Muscle layer of colon (tissue), 2 donors: ENCODE data around the gene MRC2.
"Not testable (repeated sequence)": the region's sequence is repeated elsewhere in the genome, so short reads cannot be mapped to it uniquely, and the experiment has no call there.

Source experiments
- H3K27ac ChIP-seq: one replicate; pipeline ENCODE4 v1.7.0; 2013; ENCODE audit warnings: low read depth, mild to moderate bottlenecking, low read length, moderate library complexity
- H3K27me3 ChIP-seq, 2 donors: one replicate each; pipeline ENCODE4 v1.7.0; 2013; ENCODE audit warnings: low read length in 2 of 2, mild to moderate bottlenecking in 2 of 2; ENCODE audit not compliant: insufficient read depth in 2 of 2, control insufficient read depth in 1 of 2
- H3K36me3 ChIP-seq: one replicate; pipeline ENCODE4 v1.7.0; 2013; ENCODE audit warnings: mild to moderate bottlenecking, low read length; ENCODE audit not compliant: insufficient read depth
- H3K4me1 ChIP-seq: one replicate; pipeline ENCODE4 v1.7.0; 2013; ENCODE audit warnings: mild to moderate bottlenecking, low read length; ENCODE audit not compliant: insufficient read depth
- H3K4me3 ChIP-seq, 2 donors: one replicate each; pipeline ENCODE4 v1.7.0; 2013; ENCODE audit warnings: low read length in 2 of 2, low read depth in 1 of 2, mild to moderate bottlenecking in 1 of 2, moderate library complexity in 1 of 2
- H3K9ac ChIP-seq: one replicate; pipeline ENCODE4 v1.7.0; 2013; ENCODE audit warnings: low read length
- H3K9me3 ChIP-seq: one replicate; pipeline ENCODE4 v1.7.0; 2013; ENCODE audit warnings: mild to moderate bottlenecking, low read length
- donor health status: abdominal sarcoma.
- donor health status: Adenocarcinoma of cecum.

Gene MRC2

GRCh38 chr17:62596662-62597061 lies 30.8 kb upstream of the MRC2 start:
- Histone ChIP-seq H3K9me3 (no peaks in the 10 kb centered on the region), H3K36me3 (peaks cover 42% of the 10 kb centered on the region), H3K4me1 (no peaks in the 10 kb centered on the region), H3K27me3 (no peaks in the 10 kb centered on the region), H3K27ac (no peak overlapping the region), H3K9ac (no peak overlapping the region), H3K4me3 (no peak overlapping the region)

- peaks cover 45% of the 10 kb centered on the region for H3K36me3 ChIP-seq
- H3K27me3 ChIP-seq, result no peaks in the 10 kb centered on the region
- no peak overlapping the region for H3K9ac ChIP-seq
- no peaks in the 10 kb centered on the region for H3K9me3 ChIP-seq
- H3K27ac ChIP-seq, result no peak overlapping the region
- H3K4me1 ChIP-seq, result no peaks in the 10 kb centered on the region
- H3K4me3 ChIP-seq, result no peak overlapping the region
Measured at GRCh38 chr17:62597150-62597549, 30.3 kb upstream of the MRC2 start.

GRCh38 chr17:62597920-62598319 lies 29.6 kb upstream of the MRC2 start:
- no peak overlapping the region for H3K27ac ChIP-seq
- H3K27me3 ChIP-seq, result no peaks in the 10 kb centered on the region
- peaks cover 53% of the 10 kb centered on the region for H3K36me3 ChIP-seq
- no peaks in the 10 kb centered on the region for H3K4me1 ChIP-seq
- no peak overlapping the region for H3K4me3 ChIP-seq
- H3K9ac ChIP-seq, result no peak overlapping the region
- H3K9me3 ChIP-seq, result no peaks in the 10 kb centered on the region

- Histone ChIP-seq H3K27ac (no peak overlapping the region), H3K27me3 (no peaks in the 10 kb centered on the region), H3K9ac (no peak overlapping the region), H3K9me3 (no peaks in the 10 kb centered on the region), H3K4me1 (no peaks in the 10 kb centered on the region), H3K4me3 (no peak overlapping the region), H3K36me3 (peaks cover 56% of the 10 kb centered on the region)
Measured at GRCh38 chr17:62599964-62600657, 27.4 kb upstream of the MRC2 start.

GRCh38 chr17:62600805-62601204 lies 26.7 kb upstream of the MRC2 start:
- Histone ChIP-seq H3K4me1 (no peaks in the 10 kb centered on the region), H3K9ac (no peak overlapping the region), H3K27ac (no peak overlapping the region), H3K4me3 (no peak overlapping the region), H3K36me3 (peaks cover 53% of the 10 kb centered on the region), H3K27me3 (no peaks in the 10 kb centered on the region), H3K9me3 (no peaks in the 10 kb centered on the region)

GRCh38 chr17:62601471-62601870 lies 26.0 kb upstream of the MRC2 start:
- Histone ChIP-seq H3K36me3 (peaks cover 52% of the 10 kb centered on the region), H3K27ac (no peak overlapping the region), H3K9ac (no peak overlapping the region), H3K27me3 (no peaks in the 10 kb centered on the region), H3K4me1 (no peaks in the 10 kb centered on the region), H3K9me3 (no peaks in the 10 kb centered on the region), H3K4me3 (no peak overlapping the region)

GRCh38 chr17:62603783-62604182 lies 23.7 kb upstream of the MRC2 start:
- not testable (repeated sequence) for H3K27me3 ChIP-seq, H3K9ac ChIP-seq, H3K4me3 ChIP-seq, H3K27ac ChIP-seq, H3K4me1 ChIP-seq, H3K9me3 ChIP-seq
- H3K36me3 ChIP-seq, result peaks cover 55% of the 10 kb centered on the region

- H3K27ac ChIP-seq, result no peak overlapping the region
- H3K4me1 ChIP-seq, result no peaks in the 10 kb centered on the region
- no peaks in the 10 kb centered on the region for H3K27me3 ChIP-seq
- H3K4me3 ChIP-seq, result no peak overlapping the region
- peaks cover 62% of the 10 kb centered on the region for H3K36me3 ChIP-seq
- no peaks in the 10 kb centered on the region for H3K9me3 ChIP-seq
- no peak overlapping the region for H3K9ac ChIP-seq
Measured at GRCh38 chr17:62605588-62605987, 21.9 kb upstream of the MRC2 start.

- Histone ChIP-seq H3K27me3 (no peaks in the 10 kb centered on the region), H3K36me3 (peaks cover 69% of the 10 kb centered on the region), H3K4me1 (no peaks in the 10 kb centered on the region), H3K4me3 (no peak overlapping the region), H3K9me3 (no peaks in the 10 kb centered on the region), H3K27ac (no peak overlapping the region), H3K9ac (no peak overlapping the region)
Measured at GRCh38 chr17:62611292-62611691, 16.2 kb upstream of the MRC2 start.

GRCh38 chr17:62611728-62612127 lies 15.7 kb upstream of the MRC2 start:
- Histone ChIP-seq H3K27ac (no peak overlapping the region), H3K9me3 (no peaks in the 10 kb centered on the region), H3K36me3 (peaks cover 64% of the 10 kb centered on the region), H3K27me3 (no peaks in the 10 kb centered on the region), H3K9ac (no peak overlapping the region), H3K4me3 (no peak overlapping the region), H3K4me1 (no peaks in the 10 kb centered on the region)

- not testable (repeated sequence) for H3K9ac ChIP-seq, H3K27me3 ChIP-seq, H3K27ac ChIP-seq, H3K9me3 ChIP-seq, H3K4me3 ChIP-seq, H3K4me1 ChIP-seq
- peaks cover 64% of the 10 kb centered on the region for H3K36me3 ChIP-seq
Measured at GRCh38 chr17:62612289-62612688, 15.2 kb upstream of the MRC2 start.

- not testable (repeated sequence) for H3K9ac ChIP-seq, H3K27ac ChIP-seq, H3K9me3 ChIP-seq, H3K27me3 ChIP-seq, H3K4me3 ChIP-seq, H3K4me1 ChIP-seq
- peaks cover 57% of the 10 kb centered on the region for H3K36me3 ChIP-seq
Measured at GRCh38 chr17:62613095-62613494, 14.4 kb upstream of the MRC2 start.
